GM23338 (cell line): ENCODE results near the gene EIF3A. TPM values are rescaled to one million over a fixed set of nuclear protein-coding genes. Genes with fewer than 3 reads are reported as not detected.

ENCODE experiments used
- ATAC-seq: fragments of 200-7000 bp; cut with Tn5 transposase; 3 replicates; pipeline ENCODE4 v1.9.1; 2020
- DNase-seq: peaks from one replicate; pipeline ENCODE4 v3.0.0-alpha.2; 2015; ENCODE audit warnings: low spot score
- H2AFZ ChIP-seq: fragments of 200-600 bp; sonication (generic); 2 replicates; pipeline ENCODE4 v1.8.0; 2016; ENCODE audit warnings: antibody characterized with exemption, mild to moderate bottlenecking, moderate library complexity
- H3F3A ChIP-seq: fragments of 200-600 bp; sonication (generic); replicated peaks from 2 replicates; pipeline ENCODE4 v1.8.0; 2017; ENCODE audit warnings: antibody characterized with exemption, mixed run types, low read depth
- H3K27ac ChIP-seq: fragments of 200-600 bp; sonication (generic); 2 replicates; pipeline ENCODE4 v1.6.1; 2016; ENCODE audit warnings: low read depth
- H3K27me3 ChIP-seq: fragments of 200-600 bp; sonication (generic); 2 replicates; pipeline ENCODE4 v1.8.0; 2016; ENCODE audit warnings: mild to moderate bottlenecking, mixed run types, moderate library complexity; ENCODE audit not compliant: insufficient read depth
- H3K36me3 ChIP-seq: fragments of 200-600 bp; sonication (generic); 2 replicates; pipeline ENCODE4 v1.8.0; 2016; ENCODE audit warnings: mild to moderate bottlenecking; ENCODE audit not compliant: insufficient read depth
- H3K4me1 ChIP-seq: fragments of 200-600 bp; sonication (generic); 2 replicates; pipeline ENCODE4 v1.8.0; 2016; ENCODE audit warnings: mild to moderate bottlenecking, moderate library complexity; ENCODE audit not compliant: insufficient read depth
- H3K4me2 ChIP-seq: fragments of 200-600 bp; sonication (generic); 2 replicates; pipeline ENCODE4 v1.7.1; 2017; ENCODE audit warnings: mixed run types
- H3K4me3 ChIP-seq: fragments of 200-600 bp; sonication (generic); 2 replicates; pipeline ENCODE4 v1.6.1; 2016; ENCODE audit warnings: mixed run types
- H3K79me2 ChIP-seq: fragments of 200-600 bp; sonication (generic); replicated peaks from 2 replicates; pipeline ENCODE4 v1.8.0; 2017; ENCODE audit warnings: mild to moderate bottlenecking; ENCODE audit not compliant: insufficient read depth
- H3K9me2 ChIP-seq: fragments of 200-600 bp; sonication (generic); 2 replicates; pipeline ENCODE4 v1.8.0; 2017; ENCODE audit not compliant: insufficient read depth
- H4K20me1 ChIP-seq: fragments of 200-600 bp; sonication (generic); replicated peaks from 2 replicates; pipeline ENCODE4 v1.8.0; 2017; ENCODE audit warnings: mild to moderate bottlenecking; ENCODE audit not compliant: insufficient read depth
- H3K27ac Mint-ChIP-seq: 2 replicates; pipeline ENCODE4 v1.8.0; 2020; ENCODE audit warnings: inconsistent platforms, mild to moderate bottlenecking, moderate library complexity, mixed read lengths
- H3K27me3 Mint-ChIP-seq: 3 replicates; pipeline ENCODE4 v1.8.0; 2022; ENCODE audit warnings: low read depth, mild to moderate bottlenecking, moderate library complexity, mixed read lengths, inconsistent platforms; ENCODE audit not compliant: insufficient read depth, poor library complexity
- H3K36me3 Mint-ChIP-seq: 3 replicates; pipeline ENCODE4 v1.8.0; 2021; ENCODE audit warnings: low read depth, mild to moderate bottlenecking, inconsistent platforms, moderate library complexity, mixed read lengths
- H3K4me1 Mint-ChIP-seq: 3 replicates; pipeline ENCODE4 v1.8.0; 2020; ENCODE audit warnings: mild to moderate bottlenecking, inconsistent platforms, mixed read lengths
- H3K4me3 Mint-ChIP-seq: 3 replicates; pipeline ENCODE4 v1.8.0; 2021; ENCODE audit warnings: moderate library complexity, mild to moderate bottlenecking, inconsistent platforms, mixed read lengths
- H3K9me3 Mint-ChIP-seq: 3 replicates; pipeline ENCODE4 v1.8.0; 2020; ENCODE audit warnings: moderate library complexity, mild to moderate bottlenecking, inconsistent platforms, mixed read lengths
- CTCF ChIP-seq, 2 experiments: fragments of 200-600 bp in 1 of 2; sonication (generic) in 1 of 2; conservative IDR thresholded peaks; 2 replicates each; pipeline versions ENCODE4 v1.5.1 to v1.6.1; 2016 to 2017; ENCODE audit warnings: antibody characterized with exemption in 2 of 2, low read depth in 2 of 2, mild to moderate bottlenecking in 2 of 2, moderate library complexity in 1 of 2
- EZH2phosphoT487 ChIP-seq: fragments of 200-600 bp; sonication (generic); IDR thresholded peaks from one replicate; pipeline ENCODE4 v1.8.1; 2018; ENCODE audit warnings: antibody characterized with exemption; ENCODE audit not compliant: unreplicated experiment
- JUNB ChIP-seq: IDR thresholded peaks from one replicate; pipeline ENCODE4 v1.6.1; 2016; ENCODE audit warnings: antibody characterized with exemption; ENCODE audit not compliant: unreplicated experiment
- NANOG ChIP-seq: IDR thresholded peaks from 2 replicates; pipeline ENCODE4 v1.6.1; 2016; ENCODE audit warnings: antibody characterized with exemption, borderline replicate concordance
- POLR2AphosphoS5 ChIP-seq: IDR thresholded peaks from 2 replicates; pipeline ENCODE4 v1.6.1; 2016; ENCODE audit warnings: antibody characterized with exemption, low read depth
- REST ChIP-seq: IDR thresholded peaks from one replicate; pipeline ENCODE4 v1.6.1; 2018; ENCODE audit warnings: antibody characterized with exemption; ENCODE audit not compliant: unreplicated experiment
- STAT1 ChIP-seq: IDR thresholded peaks from one replicate; pipeline ENCODE4 v1.6.1; 2016; ENCODE audit warnings: antibody characterized with exemption; ENCODE audit not compliant: unreplicated experiment
- ZNF114 ChIP-seq: fragments of 250-450 bp; sonication (Bioruptor Pico); IDR thresholded peaks from 2 replicates; pipeline ENCODE4 v1.5.0; 2020; ENCODE audit warnings: mild to moderate bottlenecking, moderate library complexity
- ZNF331 ChIP-seq: fragments of 250-450 bp; sonication (Bioruptor Pico); IDR thresholded peaks from 2 replicates; pipeline ENCODE4 v1.5.0; 2020; ENCODE audit warnings: low read depth, mild to moderate bottlenecking, moderate library complexity
- polyA plus RNA-seq: library from polyadenylated mRNA; unstranded; fragments of >200 nt; fragmentation: Nextera tagmentation; extraction: Ambion mirVana; gene quantifications from 2 replicates; pipeline ENCODE4 v1.2.1, GENCODE V29; 2016
- total RNA-seq: library from RNA; depleted of rRNA; stranded (reverse); fragments of >200 nt; shearing (Covaris generic); gene quantifications from 2 replicates; pipeline ENCODE4 v1.2.3, GENCODE V29; 2014

EIF3A gene
- total and polyA plus RNA-seq, 2 experiments from 2014 or later = 152 to 170 TPM

GRCh38 chr10:119073584-119073983 lies 7.0 kb downstream of the EIF3A start:
- ATAC-seq = no peak
- no peak overlapping the region for H3K4me2 ChIP-seq
- H4K20me1 ChIP-seq = peaks cover 78% of the 10 kb centered on the region
- 0 out of 2 replicates have a peak, but pooled peaks cover 3% of the 10 kb centered on the region for H3F3A ChIP-seq
- TF ChIP-seq CTCF (conservative IDR thresholded peaks at IDR 0.05; ENCODE audit: low read depth in 2 of 2) (no peak), JUNB (no peak), REST (no peak), ZNF331 (no peak)
- Mint-ChIP-seq H3K4me3 (no peak overlapping the region), H3K27ac (no peak overlapping the region), H3K4me1 (peaks cover 9% of the 10 kb centered on the region; the same call in 2 of the 3 replicates), H3K36me3 (peaks cover 79% of the 10 kb centered on the region), H3K27me3 (peaks cover 2% of the 10 kb centered on the region), H3K9me3 (no peaks in the 10 kb centered on the region)
- no peak overlapping the region for H3K4me3 ChIP-seq
- peaks cover 57% of the 10 kb centered on the region for H3K36me3 ChIP-seq
- H3K4me1 ChIP-seq = peaks cover 10% of the 10 kb centered on the region
- H3K27ac ChIP-seq = 0 out of 2 replicates have a peak overlapping the region, but pooled peaks have one; percentile 12
- no peaks in the 10 kb centered on the region for H3K27me3 ChIP-seq
- H3K79me2 ChIP-seq = peaks cover 100% of the 10 kb centered on the region
- no peak overlapping the region for H2AFZ ChIP-seq
- no peaks in the 10 kb centered on the region for H3K9me2 ChIP-seq
- no peak for DNase-seq

- ATAC-seq = no peak
- H3K36me3 Mint-ChIP-seq = peaks cover 89% of the 10 kb centered on the region
- H4K20me1 ChIP-seq = peaks cover 72% of the 10 kb centered on the region
Observed at GRCh38 chr10:119070395-119071165, 10.0 kb downstream of the EIF3A start.

More at GRCh38 chr10:119070395-119071165, 10.0 kb downstream of the EIF3A start:
- no peak for DNase-seq
- Histone ChIP-seq H3K27me3 (no peaks in the 10 kb centered on the region), H3F3A (0 out of 2 replicates have a peak, but pooled peaks cover 11% of the 10 kb centered on the region), H2AFZ (no peak overlapping the region), H3K27ac (no peak overlapping the region), H3K79me2 (peaks cover 100% of the 10 kb centered on the region), H3K4me1 (peaks cover 3% of the 10 kb centered on the region), H3K36me3 (peaks cover 81% of the 10 kb centered on the region), H3K9me2 (no peaks in the 10 kb centered on the region), H3K4me3 (no peak overlapping the region), H3K4me2 (no peak overlapping the region)
- Mint-ChIP-seq H3K4me1 (no peaks in the 10 kb centered on the region), H3K4me3 (no peak overlapping the region), H3K9me3 (no peaks in the 10 kb centered on the region), H3K27ac (no peak overlapping the region), H3K27me3 (peaks cover 4% of the 10 kb centered on the region)
- TF ChIP-seq EZH2phosphoT487 = no peak
- TF ChIP-seq CTCF (conservative IDR thresholded peaks at IDR 0.05; ENCODE audit: low read depth in 2 of 2) = no peak
- no peak for TF ChIP-seq REST
- no peak for TF ChIP-seq ZNF331
- no peak for TF ChIP-seq POLR2AphosphoS5
- TF ChIP-seq ZNF114 (CRISPR knock-in tag) = no peak
- TF ChIP-seq NANOG = no peak
- TF ChIP-seq STAT1 = no peak
